Fibroblast of skin of right quadriceps (primary cell): ENCODE data around the gene ACADS.

Experiments used
- DNase-seq: peaks from one replicate; pipeline ENCODE4 v3.0.0-alpha.2; 2013

Gene ACADS

GRCh38 chr12:120759591-120760348 is 34.1 kb downstream of the ACADS start:
- DNase-seq: no peak

DNA sequence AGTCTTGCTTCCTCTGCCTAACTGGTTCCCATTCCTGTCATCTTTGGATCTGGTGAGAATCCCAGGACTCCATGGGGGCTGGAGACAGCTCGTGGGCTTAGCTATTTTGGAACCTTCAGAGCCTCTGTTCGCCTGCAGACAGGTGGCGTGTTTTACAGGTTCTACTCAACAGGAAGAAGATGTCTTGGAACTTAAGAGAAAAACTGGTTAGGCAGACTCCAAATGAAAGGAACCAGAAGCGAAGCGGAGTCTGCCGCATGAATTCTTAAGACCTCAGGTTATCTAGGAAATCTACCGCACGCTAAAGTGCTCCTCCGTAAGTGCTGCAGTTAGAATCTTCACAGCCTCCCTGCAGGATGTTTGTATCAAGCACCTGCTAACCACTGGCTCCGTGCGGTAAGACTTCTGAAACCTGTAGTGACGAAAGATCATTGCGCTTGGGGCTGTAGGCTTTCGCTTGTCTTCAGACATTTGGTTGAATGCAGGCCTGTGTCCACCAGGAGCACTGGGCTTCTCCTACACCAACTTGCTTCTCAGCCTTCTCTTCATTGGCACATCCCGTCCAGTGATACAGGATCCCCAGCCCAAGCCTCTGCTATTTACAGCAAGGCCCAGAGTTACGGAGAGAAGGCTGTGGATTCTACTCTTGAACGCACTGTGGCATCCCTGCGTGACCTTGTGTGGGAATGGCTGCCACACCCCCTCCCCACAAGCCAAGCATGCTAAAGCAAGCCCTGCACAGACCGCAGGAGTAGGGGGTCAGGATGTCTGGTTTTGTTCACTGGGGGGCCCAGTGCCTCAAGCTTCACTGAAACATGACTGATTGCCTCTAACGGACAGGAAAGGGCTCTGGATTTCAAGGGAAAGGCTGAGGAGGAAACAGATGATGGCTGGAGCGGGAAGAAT is 35.0 kb downstream of the ACADS start:
- DNase-seq: no peak

DNA sequence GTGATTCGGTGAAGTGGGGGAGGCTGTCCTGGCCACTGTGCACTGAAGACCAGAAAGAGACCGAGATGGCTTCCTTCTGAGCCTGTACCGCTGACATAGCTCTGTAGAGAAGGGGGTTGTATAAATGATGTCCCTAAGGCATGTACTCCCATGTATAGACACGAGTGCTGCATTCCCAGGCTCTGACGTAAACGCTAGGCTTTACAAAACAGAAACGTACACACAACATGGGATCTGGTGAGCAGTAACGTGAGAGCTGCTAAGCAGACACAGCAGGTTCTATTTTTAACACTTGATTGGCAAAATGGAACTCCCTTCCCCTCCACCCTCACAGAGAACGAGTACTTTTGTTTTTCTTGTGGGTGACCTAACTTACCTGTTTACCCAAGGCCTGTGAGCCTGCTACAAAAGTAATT is 35.9 kb downstream of the ACADS start:
- DNase-seq: peak; percentile 96

DNA sequence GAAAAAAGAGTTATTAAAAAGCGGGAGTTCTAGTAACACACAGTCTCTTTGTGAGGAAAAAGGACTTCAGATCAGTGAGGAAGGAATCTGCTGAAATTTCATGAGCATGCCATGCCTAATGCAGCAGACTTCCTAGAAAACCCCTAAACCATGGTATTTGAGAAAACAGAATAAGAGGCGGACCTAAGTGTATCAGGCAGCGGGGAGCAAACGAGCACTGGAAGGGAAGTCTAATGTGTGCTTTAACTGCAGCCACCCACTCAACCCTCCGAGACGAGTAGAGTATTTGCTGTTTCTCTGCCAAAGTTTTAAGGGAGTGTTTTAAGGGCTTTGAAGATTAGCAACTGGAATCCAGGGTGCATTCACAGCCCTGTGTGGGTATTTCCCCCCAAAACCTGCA is 36.5 kb downstream of the ACADS start:
- DNase-seq: peak; percentile 27

GRCh38 chr12:120763250-120763649 is 37.6 kb downstream of the ACADS start:
- no peak for DNase-seq

DNA sequence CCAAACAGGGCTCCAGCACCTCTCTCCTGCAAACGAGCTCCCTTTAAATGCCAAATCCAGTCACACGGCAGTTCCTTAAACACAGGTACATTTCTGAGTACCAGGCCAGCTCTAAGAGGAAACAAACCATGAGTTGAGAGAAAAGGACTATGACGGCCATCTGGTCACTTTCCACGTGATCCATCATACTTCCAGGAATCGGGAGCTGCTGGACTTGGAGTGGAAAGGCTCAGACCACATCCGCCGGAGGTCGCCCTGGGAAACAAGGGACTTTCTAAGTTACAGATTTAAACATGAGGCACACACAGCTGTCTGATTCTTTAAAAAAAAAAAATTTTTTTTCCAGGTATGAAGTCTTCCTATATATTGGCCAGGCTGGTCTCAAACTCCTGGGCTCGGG is 39.2 kb downstream of the ACADS start:
- DNase-seq: no peak

DNA sequence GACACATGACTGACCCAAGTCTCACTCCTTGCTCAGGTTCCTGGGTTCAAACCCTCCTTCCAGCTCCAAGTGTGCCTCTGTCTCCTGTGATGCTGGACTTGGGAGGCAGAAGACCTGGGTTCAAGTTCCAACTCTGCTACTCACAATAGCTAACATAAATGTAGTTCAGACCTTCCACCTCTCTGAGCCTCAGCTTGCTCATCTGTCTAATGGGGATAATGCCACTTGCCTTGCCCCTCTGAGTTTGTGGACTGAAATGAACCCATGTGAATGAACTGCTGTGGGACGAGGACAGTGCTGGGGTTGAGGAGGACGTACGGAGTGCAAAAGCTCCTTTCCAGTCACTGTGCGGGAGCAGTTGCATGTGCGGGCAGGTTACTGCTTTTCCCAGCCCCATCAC is 40.9 kb downstream of the ACADS start:
- no peak for DNase-seq

- no peak for DNase-seq
Observed at GRCh38 chr12:120767071-120768024, 41.7 kb downstream of the ACADS start.

- no peak for DNase-seq
Observed at GRCh38 chr12:120771097-120771496, 45.5 kb downstream of the ACADS start.

- no peak for DNase-seq
Observed at GRCh38 chr12:120774169-120774916, 48.7 kb downstream of the ACADS start.

DNA sequence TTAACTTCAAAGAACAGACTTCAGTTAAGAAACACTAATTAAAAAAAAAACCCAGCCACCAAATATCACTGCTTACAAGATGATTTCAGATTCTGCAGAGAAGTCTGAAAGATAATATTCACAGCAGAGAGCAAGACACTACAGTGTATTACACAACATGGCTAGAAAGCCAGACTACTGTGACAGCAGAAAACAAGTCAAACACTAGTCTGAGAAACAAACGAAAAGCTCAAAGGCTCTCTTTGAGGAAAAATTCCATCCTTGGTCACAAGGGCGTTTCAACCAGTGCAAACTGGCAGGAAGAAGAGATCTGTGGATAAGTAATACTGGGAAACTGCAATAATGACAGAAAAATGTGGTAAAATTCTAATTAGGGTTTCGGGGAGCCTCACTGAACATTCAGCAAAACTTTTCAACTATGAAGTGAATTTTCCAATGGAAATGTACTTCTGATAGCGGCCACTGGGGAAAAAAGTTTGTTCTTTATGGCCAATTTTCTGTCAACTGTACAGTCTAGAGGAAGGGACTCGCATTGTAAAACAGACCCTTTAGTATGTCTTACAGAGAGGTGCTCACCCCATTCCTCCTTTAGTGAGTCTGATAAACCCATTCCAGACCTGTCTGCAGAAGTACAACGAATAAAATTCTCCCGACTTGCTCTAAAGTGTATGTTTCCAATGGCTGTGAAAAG is 50.4 kb downstream of the ACADS start:
- no peak for DNase-seq

- peak; percentile 57 for DNase-seq
Observed at GRCh38 chr12:120783197-120783596, 57.6 kb downstream of the ACADS start.

GRCh38 chr12:120784804-120785203 is 59.2 kb downstream of the ACADS start:
- DNase-seq: no peak

DNA sequence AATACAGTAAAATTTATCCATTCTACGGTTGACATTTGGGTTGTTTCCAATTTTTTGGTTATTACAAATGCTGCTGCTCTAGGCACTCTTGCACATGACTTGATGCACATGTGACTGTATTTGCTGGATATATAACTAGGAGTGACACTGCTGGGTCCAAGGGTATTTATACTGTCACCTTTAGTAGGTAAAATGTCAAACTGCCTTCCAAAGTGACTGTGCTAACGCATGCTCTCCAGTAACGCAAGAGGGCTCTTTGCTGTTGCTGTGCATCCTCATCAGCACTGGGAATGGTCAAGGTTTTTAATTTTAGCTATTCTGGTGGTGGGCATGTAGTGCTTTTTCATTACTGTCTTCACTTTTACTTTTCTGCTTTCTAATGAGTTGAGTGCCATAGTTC is 62.3 kb downstream of the ACADS start:
- DNase-seq: no peak
